IMR-90 (cell line): ENCODE data around the gene NPLOC4. TPM values are rescaled to one million over a fixed set of nuclear protein-coding genes. Genes with fewer than 3 reads are reported as not detected.

Source experiments
- ATAC-seq: fragments of 200-7000 bp; cut with Tn5 transposase; 2 replicates; pipeline ENCODE4 v1.9.1; 2020; ENCODE audit warnings: low read depth, mild to moderate bottlenecking, moderate library complexity
- BruUV-seq: library from RNA; stranded (reverse); fragments of 400-500 nt; replicated peaks from 2 replicates; lab custom pipeline; 2021; lab: Mats Ljungman, UMichigan
- CTCF ChIA-PET: fragments of 300-600 bp; formaldehyde crosslinking; extraction: SDS; loops from one replicate; lab custom pipeline; 2021; ENCODE audit warnings: antibody characterized with exemption; lab: Yijun Ruan, JAX
- POLR2A ChIA-PET: fragments of 300-600 bp; sonication (Branson Sonifier 250); formaldehyde crosslinking; loops from one replicate; lab custom pipeline; 2022; ENCODE audit warnings: antibody characterized with exemption; ENCODE audit not compliant: unreplicated experiment; lab: Charles Lee
- DNase-seq: peaks from one replicate; pipeline ENCODE4 v3.0.0; 2013
- H2AFZ ChIP-seq: replicated peaks from 2 replicates; pipeline ENCODE3; 2013; ENCODE audit warnings: low read length, mild to moderate bottlenecking; ENCODE audit not compliant: poor library complexity
- H2AK5ac ChIP-seq: 2 replicates; pipeline ENCODE4 v1.6.1; 2013; ENCODE audit warnings: low read depth, low read length, inconsistent platforms
- H2AK9ac ChIP-seq: replicated peaks from 2 replicates; pipeline ENCODE3; 2013; ENCODE audit warnings: mild to moderate bottlenecking, low read depth, low read length, moderate library complexity; ENCODE audit not compliant: poor library complexity
- H2BK120ac ChIP-seq: 2 replicates; pipeline ENCODE4 v1.6.1; 2013; ENCODE audit warnings: low read depth, low read length, inconsistent platforms
- H2BK15ac ChIP-seq: 3 replicates; pipeline ENCODE4 v1.6.1; 2013; ENCODE audit warnings: low read depth, low read length, inconsistent platforms
- H2BK20ac ChIP-seq: 2 replicates; pipeline ENCODE4 v1.6.1; 2013; ENCODE audit warnings: low read depth, mild to moderate bottlenecking, inconsistent platforms, low read length, moderate library complexity
- H2BK5ac ChIP-seq: 2 replicates; pipeline ENCODE4 v1.6.1; 2013; ENCODE audit warnings: mild to moderate bottlenecking, low read depth, low read length, inconsistent platforms; ENCODE audit not compliant: poor library complexity, severe bottlenecking
- H3K14ac ChIP-seq: replicated peaks from 2 replicates; pipeline ENCODE4 v1.6.1; 2013; ENCODE audit warnings: low read depth, low read length, inconsistent platforms
- H3K18ac ChIP-seq: 2 replicates; pipeline ENCODE4 v1.6.1; 2013; ENCODE audit warnings: low read depth, low read length, control low read depth
- H3K23ac ChIP-seq: 2 replicates; pipeline ENCODE4 v1.6.1; 2013; ENCODE audit warnings: low read depth, low read length, inconsistent platforms
- H3K27ac ChIP-seq: 2 replicates; pipeline ENCODE4 v1.5.1; 2013; ENCODE audit warnings: mild to moderate bottlenecking, control low read depth, low read length; ENCODE audit not compliant: insufficient read depth
- H3K27me3 ChIP-seq: 2 replicates; pipeline ENCODE4 v1.6.1; 2013; ENCODE audit warnings: low read length; ENCODE audit not compliant: control insufficient read depth, insufficient read depth
- H3K36me3 ChIP-seq: 2 replicates; pipeline ENCODE4 v1.6.1; 2013; ENCODE audit warnings: low read length, mixed read lengths; ENCODE audit not compliant: control insufficient read depth, insufficient read depth
- H3K4ac ChIP-seq: 2 replicates; pipeline ENCODE4 v1.6.1; 2013; ENCODE audit warnings: low read depth, low read length, inconsistent platforms
- H3K4me1 ChIP-seq: 2 replicates; pipeline ENCODE4 v1.6.1; 2013; ENCODE audit warnings: low read length, mixed read lengths; ENCODE audit not compliant: control insufficient read depth, insufficient read depth
- H3K4me2 ChIP-seq: 2 replicates; pipeline ENCODE4 v1.6.1; 2013; ENCODE audit warnings: low read depth, mild to moderate bottlenecking, control low read depth, low read length, moderate library complexity
- H3K4me3 ChIP-seq: 2 replicates; pipeline ENCODE4 v1.5.1; 2013; ENCODE audit warnings: low read depth, mild to moderate bottlenecking, control low read depth, low read length, moderate library complexity; ENCODE audit not compliant: insufficient read depth
- H3K56ac ChIP-seq: 2 replicates; pipeline ENCODE4 v1.6.1; 2013; ENCODE audit warnings: low read length, inconsistent platforms; ENCODE audit not compliant: insufficient read depth; ENCODE audit errors: extremely low read depth
- H3K79me1 ChIP-seq, 2 experiments: 2 replicates each; pipeline ENCODE4 v1.6.1; 2013; ENCODE audit warnings: low read length in 2 of 2, inconsistent platforms in 1 of 2, low read depth in 1 of 2
- H3K9ac ChIP-seq: 2 replicates; pipeline ENCODE4 v1.6.1; 2013; ENCODE audit warnings: low read depth, low read length, control low read depth
- H3K9me1 ChIP-seq: 2 replicates; pipeline ENCODE4 v1.6.1; 2013; ENCODE audit warnings: low read length, inconsistent platforms; ENCODE audit not compliant: insufficient read depth
- H3K9me3 ChIP-seq: 2 replicates; pipeline ENCODE4 v1.6.1; 2013; ENCODE audit warnings: low read length; ENCODE audit not compliant: control insufficient read depth, insufficient read depth
- H4K20me1 ChIP-seq: 2 replicates; pipeline ENCODE4 v1.6.1; 2013; ENCODE audit warnings: low read length, inconsistent platforms; ENCODE audit not compliant: insufficient read depth
- H4K5ac ChIP-seq: 2 replicates; pipeline ENCODE4 v1.6.1; 2013; ENCODE audit warnings: mild to moderate bottlenecking, low read depth, low read length, control low read depth
- H4K8ac ChIP-seq, 2 experiments: 2 replicates each; pipeline ENCODE4 v1.6.1; 2013; ENCODE audit warnings: low read depth in 2 of 2, low read length in 2 of 2, control low read depth in 1 of 2, inconsistent platforms in 1 of 2
- H4K91ac ChIP-seq: 2 replicates; pipeline ENCODE4 v1.6.1; 2013; ENCODE audit warnings: low read depth, low read length, inconsistent platforms; ENCODE audit not compliant: insufficient read depth
- MXI1 ChIP-seq: IDR thresholded peaks from 2 replicates; pipeline ENCODE4 v1.6.1; 2012; ENCODE audit warnings: low read depth, mild to moderate bottlenecking, low read length, moderate library complexity, borderline replicate concordance
- RAD21 ChIP-seq: IDR thresholded peaks from 2 replicates; pipeline ENCODE4 v1.6.1; 2012; ENCODE audit warnings: low read length, improper control_type of control experiment
- SMC3 ChIP-seq: fragments of 150-350 bp; IDR thresholded peaks from 2 replicates; pipeline ENCODE4 v1.6.1; 2016; ENCODE audit warnings: low read depth, mild to moderate bottlenecking, antibody characterized with exemption, low read length, moderate library complexity
- WGBS, 2 experiments: methylation state at CpG; one replicate each; pipeline versions ENCODE4 v1.1.5 to v1.1.7; 2013; ENCODE audit warnings: missing lambda C conversion rate in 2 of 2; ENCODE audit not compliant: insufficient read length in 1 of 2; ENCODE audit errors: extremely low coverage in 2 of 2; 5-methylcytosine and 5-hydroxymethylcytosine counted together
- dilution Hi-C: fragments of 300-500 bp; cut with HindIII; formaldehyde crosslinking; loops from one replicate; pipeline ENCODE4 v1.14.3; 2018; ENCODE audit warnings: low sequenced_read_pairs; ENCODE audit not compliant: unreplicated experiment
- in situ Hi-C: fragments of 300-500 bp; cut with MboI; formaldehyde crosslinking; loops from 3 replicates; pipeline ENCODE4 v1.14.3; 2019; ENCODE audit warnings: low sequenced_read_pairs, inconsistent platforms, mixed read lengths
- intact Hi-C: fragments of 100-400 bp; cut with micrococcal nuclease; formaldehyde crosslinking; loops from 2 replicates; pipeline ENCODE4 v1.10.0; 2022
- polyA plus RNA-seq, 3 experiments: library from polyadenylated mRNA; depleted of rRNA; stranded (reverse); fragments of >200 nt; gene quantifications; 2 replicates each; pipeline ENCODE4 v1.2.3, GENCODE V29; 2012; ENCODE audit warnings: low replicate concordance in 1 of 3
- total RNA-seq: library from RNA; depleted of rRNA; stranded (reverse); fragments of >200 nt; gene quantifications from 2 replicates; pipeline ENCODE4 v1.2.3, GENCODE V29; 2012

The NPLOC4 gene
- total and polyA plus RNA-seq, 2 of the 4 experiments (the other 2 are of a cell fraction) = 70.4 to 78.3 TPM

DNA sequence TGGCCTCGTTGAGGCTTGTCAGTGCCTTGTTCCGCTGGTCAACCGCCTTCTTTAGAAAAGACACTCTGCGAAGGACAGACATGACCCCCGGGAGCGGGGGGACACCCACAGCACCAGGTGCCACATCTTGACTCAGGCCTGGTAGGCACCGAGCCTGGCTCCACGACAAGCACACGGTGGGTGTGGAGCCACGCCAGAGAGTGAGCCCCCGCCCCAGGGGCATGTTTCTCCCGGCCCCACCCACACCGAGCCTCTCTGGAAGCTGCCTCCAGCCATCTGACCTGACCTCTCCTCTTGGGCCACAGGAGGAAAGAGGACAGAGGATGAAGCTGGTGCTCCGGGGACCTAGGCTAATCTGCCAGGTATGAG lies 89.3 kb downstream of the NPLOC4 start:
- Histone ChIP-seq H3K9me3 (no peaks in the 10 kb centered on the region), H3K14ac (no peak overlapping the region), H3K4me2 (no peak overlapping the region), H3K9me1 (peaks cover 5% of the 10 kb centered on the region; the same call in 1 of the 2 replicates), H3K79me1 (peaks cover 17 to 43% of the 10 kb centered on the region in 2 experiments), H4K8ac (no peak overlapping the region), H3K4ac (no peak overlapping the region), H2BK120ac (no peak overlapping the region), H4K91ac (no peak overlapping the region), H3K4me3 (no peak overlapping the region), H3K27me3 (no peaks in the 10 kb centered on the region), H2BK5ac (no peak overlapping the region), H3K23ac (no peak overlapping the region), H2AFZ (no peak overlapping the region), H4K5ac (no peak overlapping the region), H2AK5ac (no peak overlapping the region), H3K4me1 (peaks cover 7% of the 10 kb centered on the region), H3K18ac (no peak overlapping the region), H2BK20ac (no peak overlapping the region), H2BK15ac (no peak overlapping the region), H3K36me3 (peaks cover 57% of the 10 kb centered on the region), H3K56ac (no peak overlapping the region), H2AK9ac (no peak overlapping the region), H3K27ac (no peak overlapping the region), H4K20me1 (peaks cover 22% of the 10 kb centered on the region), H3K9ac (no peak overlapping the region)
- CTCF ChIA-PET = no interaction called here
- intact Hi-C loops = no loop called here
- ATAC-seq (no peak), DNase-seq (no peak)
- in situ Hi-C loops = no loop called here
- BruUV-seq = no TSS peak
- POLR2A ChIA-PET = no interaction called here
- TF ChIP-seq RAD21 (no peak), SMC3 (no peak), MXI1 (no peak)
- dilution Hi-C loops = no loop called here
- WGBS, 2 experiments = 92% methylated on average over 7 of the region's 14 CpGs; no CpG with 5 or more reads in 1 of the 2 experiments
